SU-DHL-6 (cell line): Measurements from ENCODE around the gene RUFY2.
A peak's percentile ranks its signal among the peaks of the same experiment; 100 is the strongest.

ENCODE experiments used
- H2AFZ ChIP-seq: fragments of 200-600 bp; sonication (generic); 2 replicates; pipeline ENCODE4 v1.6.1; 2014; ENCODE audit warnings: low read depth, mild to moderate bottlenecking, moderate library complexity, mixed read lengths, antibody characterized with exemption, low read length; ENCODE audit not compliant: severe bottlenecking
- H3F3A ChIP-seq: fragments of 200-600 bp; shearing (Covaris generic); 2 replicates; pipeline ENCODE4 v1.6.0; 2016; ENCODE audit warnings: antibody characterized with exemption, mild to moderate bottlenecking; ENCODE audit not compliant: insufficient read depth
- H3K27ac ChIP-seq: fragments of 200-600 bp; sonication (generic); 2 replicates; pipeline ENCODE4 v1.5.1; 2016; ENCODE audit warnings: low read depth, mild to moderate bottlenecking, low read length, moderate library complexity, mixed read lengths
- H3K27me3 ChIP-seq: fragments of 200-600 bp; sonication (generic), shearing (Covaris generic); 2 replicates; pipeline ENCODE4 v1.6.0; 2014; ENCODE audit warnings: mild to moderate bottlenecking, low read length
- H3K36me3 ChIP-seq: fragments of 200-600 bp; sonication (generic); 2 replicates; pipeline ENCODE4 v1.6.1; 2014; ENCODE audit warnings: mild to moderate bottlenecking, low read length, mixed read lengths
- H3K4me2 ChIP-seq: fragments of 300-600, 200-600 bp; shearing (Covaris generic), sonication (generic); 2 replicates; pipeline ENCODE4 v1.6.0; 2014; ENCODE audit warnings: low read length, low read depth, mild to moderate bottlenecking; ENCODE audit not compliant: poor library complexity, severe bottlenecking
- H3K4me3 ChIP-seq: fragments of 200-600 bp; sonication (generic); 2 replicates; pipeline ENCODE4 v1.5.1; 2014; ENCODE audit warnings: antibody characterized with exemption, low read length, mild to moderate bottlenecking, mixed read lengths; ENCODE audit not compliant: insufficient read depth, poor library complexity, severe bottlenecking
- H3K79me2 ChIP-seq: fragments of 200-600 bp; sonication (generic); 2 replicates; pipeline ENCODE4 v1.6.1; 2014; ENCODE audit warnings: mild to moderate bottlenecking, low read length, moderate library complexity; ENCODE audit not compliant: insufficient read depth
- H3K9ac ChIP-seq: fragments of 200-600 bp; sonication (generic); 2 replicates; pipeline ENCODE4 v1.7.0; 2014; ENCODE audit warnings: mild to moderate bottlenecking, low read length
- H3K9me2 ChIP-seq: fragments of 200-600 bp; sonication (generic); replicated peaks from 2 replicates; pipeline ENCODE4 v1.6.1; 2014; ENCODE audit warnings: low read length; ENCODE audit not compliant: insufficient read depth
- H3K9me3 ChIP-seq: fragments of 200-600 bp; sonication (generic); 2 replicates; pipeline ENCODE4 v1.6.1; 2014; ENCODE audit warnings: low read length, mixed read lengths; ENCODE audit not compliant: insufficient read depth
- H4K20me1 ChIP-seq: fragments of 200-600 bp; sonication (generic); 2 replicates; pipeline ENCODE4 v1.6.1; 2014; ENCODE audit warnings: low read depth, mild to moderate bottlenecking, antibody characterized with exemption, low read length, moderate library complexity, mixed read lengths
- CTCF ChIP-seq: fragments of 200-600 bp; sonication (generic); IDR thresholded peaks from one replicate; pipeline ENCODE4 v1.5.1; 2017; ENCODE audit warnings: antibody characterized with exemption, mild to moderate bottlenecking, low read length, moderate library complexity; ENCODE audit not compliant: insufficient read depth, poor library complexity, severe bottlenecking
- EZH2phosphoT487 ChIP-seq: fragments of 200-600 bp; sonication (generic), shearing (Covaris generic); conservative IDR thresholded peaks from 2 replicates; pipeline ENCODE4 v1.6.1; 2018; ENCODE audit warnings: mild to moderate bottlenecking, antibody characterized with exemption, low read length, moderate library complexity, mixed read lengths

Gene RUFY2

GRCh38 chr10:68333058-68333395 is 74.0 kb downstream of the RUFY2 start:
- no peaks in the 10 kb centered on the region for H3K27me3 ChIP-seq
- H3K4me3 ChIP-seq: peak overlapping the region; percentile 97
- H4K20me1 ChIP-seq: peaks cover 52% of the 10 kb centered on the region
- peak overlapping the region; percentile 95 for H3K4me2 ChIP-seq
- H3K79me2 ChIP-seq: peaks cover 61% of the 10 kb centered on the region
- TF ChIP-seq CTCF: no peak
- TF ChIP-seq EZH2phosphoT487: no peak
- H2AFZ ChIP-seq: no peak overlapping the region
- H3K9me2 ChIP-seq: no peaks in the 10 kb centered on the region
- peak overlapping the region; percentile 99 for H3K9ac ChIP-seq
- no peaks in the 10 kb centered on the region for H3K9me3 ChIP-seq
- H3K36me3 ChIP-seq: peaks cover 38% of the 10 kb centered on the region
- peaks cover 22% of the 10 kb centered on the region; the same call in 1 of the 2 replicates for H3F3A ChIP-seq
- H3K27ac ChIP-seq: peak overlapping the region; percentile 76

GRCh38 chr10:68332259-68333057 is 74.6 kb downstream of the RUFY2 start, which contains the start of gene PBLD:
Gene PBLD, minus strand, starts transcription at chr10:68332928. Its CDS starts 26,084 bp downstream, at chr10:68306844.
- no peaks in the 10 kb centered on the region for H3K9me3 ChIP-seq
- H3K27me3 ChIP-seq: no peaks in the 10 kb centered on the region
- H3K27ac ChIP-seq: peak within 1 kb of the TSS; percentile 76
- peaks cover 16% of the 10 kb centered on the region; the same call in 1 of the 2 replicates for H3F3A ChIP-seq
- peaks cover 47% of the 10 kb centered on the region for H4K20me1 ChIP-seq
- peaks cover 56% of the 10 kb centered on the region for H3K79me2 ChIP-seq
- H3K36me3 ChIP-seq: peaks cover 32% of the 10 kb centered on the region
- H2AFZ ChIP-seq: peak within 1 kb of the TSS; percentile 22
- H3K4me2 ChIP-seq: peak within 1 kb of the TSS; percentile 95
- H3K9ac ChIP-seq: peak within 1 kb of the TSS; percentile 99
- no peaks in the 10 kb centered on the region for H3K9me2 ChIP-seq
- H3K4me3 ChIP-seq: peak within 1 kb of the TSS; percentile 97
- peak; percentile 45 for TF ChIP-seq CTCF
- no peak for TF ChIP-seq EZH2phosphoT487

- TF ChIP-seq CTCF (no peak), EZH2phosphoT487 (no peak)
Observed at GRCh38 chr10:68331455-68332258, 75.4 kb downstream of the RUFY2 start, which contains the start of gene HNRNPH3. Gene HNRNPH3, plus strand, starts transcription at chr10:68332064. Its CDS starts 5,158 bp downstream, at chr10:68337222.

More at GRCh38 chr10:68331455-68332258, 75.4 kb downstream of the RUFY2 start, which contains the start of gene HNRNPH3:
- peak within 1 kb of the TSS; percentile 44 for H2AFZ ChIP-seq
- H3K4me2 ChIP-seq: peak within 1 kb of the TSS; percentile 95
- no peaks in the 10 kb centered on the region for H3K27me3 ChIP-seq
- peaks cover 39% of the 10 kb centered on the region for H4K20me1 ChIP-seq
- H3K9ac ChIP-seq: peak within 1 kb of the TSS; percentile 99
- no peaks in the 10 kb centered on the region for H3K9me2 ChIP-seq
- peak within 1 kb of the TSS; percentile 97 for H3K4me3 ChIP-seq
- no peaks in the 10 kb centered on the region for H3K9me3 ChIP-seq
- H3K27ac ChIP-seq: peak within 1 kb of the TSS; percentile 76
- H3F3A ChIP-seq: peaks cover 14% of the 10 kb centered on the region; the same call in 1 of the 2 replicates
- peaks cover 26% of the 10 kb centered on the region for H3K36me3 ChIP-seq
- H3K79me2 ChIP-seq: peaks cover 48% of the 10 kb centered on the region
